Stimulated activated CD4-positive, alpha-beta T cell treated with anti-CD3 and anti-CD28 coated beads, TNF-alpha, amount 100 ng/mL, for 4 hours (primary cell): Measurements from ENCODE around the gene ZNRF3.

Experiments used
- DNase-seq, 3 experiments: peaks; one replicate each; pipeline ENCODE4 v3.0.0-alpha.2; 2020; ENCODE audit warnings: low read depth in 3 of 3

Gene ZNRF3

DNA sequence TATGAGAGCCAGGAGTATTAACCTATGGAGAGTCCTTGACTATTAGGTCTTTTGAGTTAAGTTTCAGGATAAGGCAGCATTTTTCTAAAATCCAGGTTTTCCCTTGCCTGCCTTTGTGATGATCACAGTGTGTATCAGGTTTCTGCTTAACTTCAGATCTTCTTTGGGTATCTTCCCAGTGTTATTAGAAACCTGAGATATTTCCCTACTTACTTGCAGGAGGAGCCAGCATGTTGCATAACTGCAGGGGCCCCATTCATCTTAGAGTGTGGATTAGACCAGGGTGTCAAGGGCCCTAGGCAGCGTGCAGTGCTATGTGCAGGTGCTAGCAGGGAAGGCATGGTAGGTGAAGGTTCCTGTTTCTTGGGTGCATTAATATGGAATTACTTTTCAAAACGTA is 69.5 kb downstream of the ZNRF3 start:
- DNase-seq = no peak

- no peak for DNase-seq
These were observed 70.0 kb downstream of the ZNRF3 start for GRCh38 chr22:28953403-28953802.

GRCh38 chr22:28953976-28954880 is 70.9 kb downstream of the ZNRF3 start:
- no peak for DNase-seq

DNA sequence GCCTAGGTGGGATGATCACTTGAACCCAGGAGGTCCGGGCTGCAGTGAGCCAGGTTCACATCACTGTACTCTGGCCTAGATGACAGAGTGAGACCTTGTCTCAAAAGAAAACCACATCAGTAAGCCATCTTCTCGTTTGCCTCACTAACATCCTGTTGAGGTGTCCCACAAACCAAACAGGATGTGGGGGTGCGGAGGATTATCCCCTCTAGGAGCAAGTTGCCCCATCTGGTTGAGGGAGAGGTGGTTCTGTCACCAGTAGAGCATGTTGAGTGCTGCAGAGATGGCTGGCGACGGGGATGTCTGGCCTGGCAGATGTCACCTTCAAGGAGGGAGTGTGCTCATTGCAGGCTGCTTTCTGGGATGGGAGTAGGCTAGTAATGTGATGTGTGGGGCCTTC is 72.4 kb downstream of the ZNRF3 start:
- peak; percentile 14 to 26 (median 26) for DNase-seq

GRCh38 chr22:28956506-28956905 is 73.1 kb downstream of the ZNRF3 start:
- no peak for DNase-seq

DNA sequence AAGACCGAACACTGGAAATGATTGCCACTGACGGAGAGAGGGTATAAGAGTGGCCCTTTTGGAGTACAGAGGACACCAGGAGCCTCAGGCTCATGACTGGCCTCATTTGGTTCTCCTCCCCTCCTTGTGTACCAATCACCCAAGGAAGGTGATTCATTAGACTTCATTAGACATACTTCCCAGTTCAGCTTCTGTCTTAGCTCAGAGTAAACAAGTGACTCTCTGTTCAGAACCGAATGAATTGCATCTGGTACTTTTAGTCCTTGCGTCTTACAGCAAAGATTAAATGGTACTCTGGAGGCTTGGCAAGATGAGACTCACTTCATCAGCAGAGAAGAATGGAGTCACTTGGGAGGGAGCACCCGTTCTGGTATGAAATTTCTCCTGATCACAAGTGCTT is 75.2 kb downstream of the ZNRF3 start:
- no peak for DNase-seq

DNA sequence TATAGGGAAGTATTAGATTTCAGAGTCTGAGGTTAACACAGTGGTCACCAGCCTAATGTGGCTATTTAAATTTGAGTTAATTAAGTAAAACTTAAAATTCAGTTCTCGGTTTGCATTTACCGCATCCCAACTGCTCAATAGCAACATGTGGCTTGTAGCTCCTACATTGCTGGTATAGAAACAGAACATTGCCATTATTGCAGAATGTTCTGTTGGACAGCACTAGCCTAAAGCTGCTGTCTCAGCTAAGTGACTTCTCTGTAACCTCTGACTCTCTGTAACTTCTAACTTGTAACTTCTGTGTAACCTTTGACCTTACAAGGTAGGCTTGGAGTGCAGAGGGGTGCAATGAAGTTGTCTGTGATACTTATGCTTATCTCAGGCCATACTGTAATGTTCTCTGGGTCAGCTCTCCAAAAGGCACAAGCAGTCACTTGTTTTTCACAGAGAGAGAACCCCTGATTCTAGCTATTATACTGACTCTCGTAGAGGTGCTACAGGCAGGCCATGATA is 78.7 kb downstream of the ZNRF3 start:
- DNase-seq = no peak

DNA sequence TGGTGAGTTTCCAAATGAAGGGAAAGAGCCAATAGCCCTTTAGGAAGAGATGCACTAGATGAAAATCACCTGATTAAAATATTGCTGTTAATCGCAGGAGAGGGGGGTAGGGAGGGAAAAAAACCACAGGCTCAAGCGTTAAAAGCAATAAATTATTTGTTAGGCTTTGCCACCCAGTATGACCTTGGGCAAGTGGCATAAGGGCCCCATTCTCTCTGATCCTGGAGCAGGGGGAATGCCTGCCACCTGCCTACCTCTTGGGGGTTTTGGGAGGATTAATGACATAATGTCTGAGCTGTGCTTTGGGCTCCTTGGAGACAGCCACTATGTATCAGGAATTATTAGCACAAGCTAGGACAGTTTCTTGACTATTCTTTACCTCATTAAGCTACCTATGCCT is 80.0 kb downstream of the ZNRF3 start:
- no peak for DNase-seq

- no peak for DNase-seq
These were observed 83.8 kb downstream of the ZNRF3 start for GRCh38 chr22:28967163-28967665.

DNA sequence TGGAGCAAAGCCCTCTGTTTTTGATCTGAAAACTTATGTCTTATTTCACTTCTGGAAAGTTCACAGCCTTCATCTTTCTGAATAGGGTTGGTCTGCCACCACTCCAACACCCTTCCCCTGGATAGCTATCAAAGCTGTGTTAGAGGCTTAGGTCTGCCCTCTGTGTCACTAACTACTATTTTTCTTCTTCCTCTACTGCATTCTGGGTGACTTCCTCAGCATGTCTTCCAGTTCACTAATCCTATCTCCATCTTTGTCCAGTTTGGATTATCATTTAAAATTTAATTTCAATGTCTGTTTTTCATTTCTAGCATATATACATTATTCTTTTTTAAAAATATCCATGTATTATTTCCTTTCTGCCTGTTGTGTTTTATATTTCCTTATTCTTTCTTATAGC is 84.6 kb downstream of the ZNRF3 start:
- DNase-seq = no peak

DNA sequence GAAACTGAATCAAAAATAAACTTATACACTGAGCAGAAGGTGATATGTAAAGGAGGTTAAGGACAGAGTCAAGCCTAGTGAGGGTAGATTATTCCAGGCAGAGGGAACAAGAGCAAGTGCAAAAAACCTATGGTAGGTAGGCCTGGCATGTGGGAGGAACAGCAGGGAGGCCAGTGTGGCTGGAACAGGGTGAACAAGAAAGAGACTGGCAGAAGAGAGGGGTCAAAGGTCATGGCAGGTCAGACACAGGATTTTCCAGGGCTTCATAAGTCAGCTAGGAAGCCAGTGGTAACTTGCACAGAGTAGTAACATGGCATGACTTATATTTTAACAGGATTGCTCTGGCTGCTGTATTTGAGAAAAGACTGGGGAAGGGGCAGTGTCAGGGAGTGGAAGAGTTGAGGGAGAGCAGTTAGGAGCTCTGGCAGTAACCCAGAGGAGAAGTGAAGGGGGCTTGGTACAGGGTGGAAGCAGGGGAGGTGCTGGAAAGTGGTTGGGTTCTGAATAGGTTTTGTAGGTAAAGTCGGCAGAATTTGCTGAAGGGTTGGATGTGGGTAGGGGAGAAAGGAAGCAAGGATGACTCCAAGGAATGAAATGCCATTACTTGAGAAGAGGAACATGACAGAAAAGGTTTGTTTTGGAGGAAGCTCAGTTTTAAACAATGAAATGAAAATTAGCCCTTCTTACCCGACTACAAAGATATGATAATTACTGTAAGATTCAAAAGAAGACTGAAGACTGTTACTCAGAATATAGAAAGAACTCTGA is 86.2 kb downstream of the ZNRF3 start:
- no peak for DNase-seq

DNA sequence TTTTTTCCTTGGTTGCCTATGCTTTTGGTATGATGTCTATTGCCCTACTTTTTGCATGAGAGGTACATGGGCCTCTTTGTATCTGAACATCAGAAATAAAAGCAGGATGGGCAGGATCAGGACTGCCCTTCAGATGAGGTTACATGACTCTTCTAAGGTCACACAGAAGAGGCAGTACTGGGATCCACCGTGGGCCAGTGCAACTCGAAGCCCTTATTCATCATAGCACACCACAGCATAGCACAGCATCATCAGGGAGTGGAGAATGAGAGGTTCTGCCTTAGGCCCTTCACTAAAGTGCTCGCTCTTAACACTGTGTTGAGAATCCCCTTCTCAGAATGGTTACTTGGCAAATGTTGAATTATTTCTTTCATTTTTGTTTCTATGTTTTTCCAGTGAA is 90.0 kb downstream of the ZNRF3 start:
- DNase-seq = no peak

DNA sequence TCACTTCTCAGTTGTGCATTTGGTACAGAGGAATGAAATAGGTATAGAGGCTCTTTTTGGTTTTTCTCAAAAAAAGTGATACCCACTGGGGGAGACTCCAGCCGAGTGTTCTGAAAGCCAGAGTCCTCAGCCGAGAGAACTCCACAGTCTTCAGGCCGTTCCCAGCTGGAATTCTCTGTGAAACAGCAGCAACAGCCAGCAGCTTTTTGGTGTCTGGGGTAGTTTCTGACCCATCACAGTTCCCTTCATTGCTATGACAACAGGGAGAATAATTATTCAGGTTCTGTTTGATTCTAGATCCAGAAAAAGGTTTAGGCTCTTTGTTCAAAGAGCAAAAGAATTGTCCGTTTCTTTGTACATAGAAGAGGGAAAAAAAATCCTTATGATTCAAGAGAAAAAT is 93.7 kb downstream of the ZNRF3 start:
- no peak for DNase-seq

DNA sequence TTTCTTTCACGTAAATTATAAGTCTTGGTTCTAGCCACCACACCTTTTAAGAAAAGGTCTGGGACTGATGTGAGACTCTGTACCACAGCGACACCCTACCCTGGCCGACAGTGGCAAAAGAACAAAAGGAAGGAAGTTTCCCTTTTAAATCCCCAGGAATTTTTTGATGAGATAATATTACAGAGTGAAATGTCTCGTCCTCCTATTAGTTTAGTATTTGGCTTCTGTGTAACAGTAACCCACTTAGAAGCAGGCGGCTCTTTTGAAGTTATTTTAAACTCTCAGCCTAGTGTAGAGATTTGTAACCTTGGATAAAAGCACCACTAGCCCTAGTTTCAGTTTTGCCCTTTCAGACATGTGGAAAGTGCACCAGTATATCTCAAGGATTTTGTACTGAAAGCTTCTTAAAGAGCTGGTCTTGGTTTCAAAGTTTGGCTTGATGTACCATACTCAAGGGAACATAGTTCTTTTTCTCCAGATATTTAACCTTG is 94.2 kb downstream of the ZNRF3 start:
- DNase-seq = no peak

GRCh38 chr22:28978158-28978557 is 94.8 kb downstream of the ZNRF3 start:
- no peak for DNase-seq

DNA sequence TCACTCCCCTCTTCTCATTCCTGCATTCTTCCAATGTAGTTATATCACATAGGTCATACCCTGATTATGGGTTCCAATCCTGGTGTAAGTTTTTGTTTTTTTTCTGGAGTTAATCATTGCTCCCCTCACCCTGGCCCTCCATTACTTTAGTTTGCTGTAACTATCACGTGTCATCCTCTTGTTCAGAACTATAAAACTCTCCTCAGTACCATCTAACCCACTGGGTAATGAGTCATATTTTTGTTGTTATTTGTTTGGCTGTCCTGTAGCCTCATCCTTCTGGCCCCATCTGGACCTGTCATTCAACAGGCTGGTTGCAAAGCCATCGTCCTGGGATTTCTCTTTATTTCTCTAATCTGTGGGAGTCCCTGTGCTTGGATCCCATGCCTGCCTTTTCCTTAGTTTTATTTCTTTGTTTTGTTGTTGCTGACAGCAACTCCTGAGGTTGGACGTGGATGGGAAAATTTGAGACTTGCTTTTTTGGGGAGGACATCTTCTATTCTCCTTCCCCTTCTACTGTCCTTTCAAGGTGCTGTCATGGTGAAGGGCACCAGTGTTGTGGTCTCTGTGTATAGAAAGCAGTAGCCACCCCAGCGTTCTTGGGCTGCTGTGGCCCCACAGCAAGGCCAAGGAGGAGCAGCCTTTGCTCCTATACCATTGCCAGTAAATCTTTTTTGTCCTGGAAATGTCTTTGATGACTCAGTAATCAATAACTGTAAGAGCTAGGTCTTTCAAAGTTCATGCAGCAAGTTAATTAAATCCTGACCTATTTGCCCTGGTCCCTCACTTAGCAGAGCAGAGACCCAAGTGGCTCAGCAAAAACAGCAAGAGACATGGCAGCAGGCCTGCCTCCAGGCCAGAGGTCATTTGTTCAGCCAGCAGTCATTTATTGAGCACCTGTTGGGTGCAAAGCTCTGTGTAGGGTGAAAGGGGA is 95.8 kb downstream of the ZNRF3 start:
- no peak for DNase-seq

GRCh38 chr22:28980326-28980725 is 97.0 kb downstream of the ZNRF3 start:
- no peak for DNase-seq

DNA sequence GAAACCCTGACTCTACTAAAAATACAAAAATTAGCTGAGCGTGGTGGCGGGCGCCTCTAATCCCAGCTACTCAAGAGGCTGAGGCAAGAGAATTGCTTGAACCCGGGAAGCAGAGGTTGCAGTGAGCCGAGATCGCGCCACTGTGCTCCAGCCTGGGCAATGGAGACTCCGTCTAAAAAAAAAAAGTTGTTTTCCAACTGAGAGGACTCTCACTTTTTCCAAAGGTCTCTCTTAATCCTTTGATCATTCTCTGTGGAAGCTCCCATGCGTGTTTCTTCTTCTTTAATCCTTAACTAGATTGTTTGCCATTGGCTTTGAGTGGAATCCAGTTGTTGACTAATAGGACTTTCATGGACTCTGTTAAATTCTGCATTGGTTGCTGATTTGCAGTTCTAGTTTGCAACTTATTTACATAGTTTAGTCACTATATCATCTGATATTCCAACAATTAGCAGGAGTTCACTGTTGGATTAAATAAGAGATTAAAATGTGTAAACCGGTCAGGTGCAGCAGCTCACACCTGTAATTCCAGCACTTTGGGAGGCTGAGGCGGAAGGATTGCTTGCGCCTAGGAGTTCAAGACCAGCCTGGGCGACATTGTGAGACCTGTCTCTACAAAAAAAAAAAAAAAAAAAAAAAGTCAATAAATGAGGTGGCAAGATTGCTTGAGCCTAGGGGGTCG is 98.6 kb downstream of the ZNRF3 start:
- no peak for DNase-seq

GRCh38 chr22:28983190-28983589 is 99.8 kb downstream of the ZNRF3 start:
- no peak for DNase-seq

GRCh38 chr22:28983788-28984441 is 100.5 kb downstream of the ZNRF3 start:
- DNase-seq = no peak
